VCaP (cell line): ENCODE results near the gene SLMAP.

Experiments used
- H3K27ac ChIP-seq: fragments of 450-650 bp; 2 replicates; pipeline ENCODE4 v1.5.1; 2017
- CTCF ChIP-seq: fragments of 450-650 bp; conservative IDR thresholded peaks from 2 replicates; pipeline ENCODE4 v1.5.1; 2017; ENCODE audit warnings: mild to moderate bottlenecking, moderate library complexity

The SLMAP gene

GRCh38 chr3:57718118-57718517 lies 38.0 kb upstream of the SLMAP start:
- TF ChIP-seq CTCF: no peak

DNA sequence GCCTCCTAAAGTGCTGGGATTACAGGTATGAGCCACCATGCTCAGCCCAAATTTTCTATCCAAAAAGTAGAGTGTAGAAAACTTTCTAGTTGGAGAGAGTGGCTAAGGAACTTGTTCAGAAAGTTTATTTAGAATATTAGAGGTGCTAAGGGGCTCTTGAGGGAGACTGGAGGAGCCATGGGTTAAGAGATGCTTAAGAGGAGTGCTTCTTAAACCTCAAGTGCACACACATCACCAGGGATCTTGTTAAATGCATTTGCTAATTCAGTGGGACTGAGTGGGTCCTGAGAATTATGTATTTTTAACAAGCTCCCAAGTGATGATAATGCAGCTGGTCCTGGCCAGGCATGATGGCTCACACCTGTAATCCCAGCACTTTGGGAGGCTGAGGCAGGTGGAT lies 29.7 kb upstream of the SLMAP start:
- no peak overlapping the region for H3K27ac ChIP-seq
- TF ChIP-seq CTCF: no peak

More at GRCh38 chr3:57718118-57718517, 38.0 kb upstream of the SLMAP start:
- H3K27ac ChIP-seq: no peak overlapping the region

- no peak for TF ChIP-seq CTCF
- no peak overlapping the region for H3K27ac ChIP-seq
Measured at GRCh38 chr3:57727106-57727505, 29.0 kb upstream of the SLMAP start.

DNA sequence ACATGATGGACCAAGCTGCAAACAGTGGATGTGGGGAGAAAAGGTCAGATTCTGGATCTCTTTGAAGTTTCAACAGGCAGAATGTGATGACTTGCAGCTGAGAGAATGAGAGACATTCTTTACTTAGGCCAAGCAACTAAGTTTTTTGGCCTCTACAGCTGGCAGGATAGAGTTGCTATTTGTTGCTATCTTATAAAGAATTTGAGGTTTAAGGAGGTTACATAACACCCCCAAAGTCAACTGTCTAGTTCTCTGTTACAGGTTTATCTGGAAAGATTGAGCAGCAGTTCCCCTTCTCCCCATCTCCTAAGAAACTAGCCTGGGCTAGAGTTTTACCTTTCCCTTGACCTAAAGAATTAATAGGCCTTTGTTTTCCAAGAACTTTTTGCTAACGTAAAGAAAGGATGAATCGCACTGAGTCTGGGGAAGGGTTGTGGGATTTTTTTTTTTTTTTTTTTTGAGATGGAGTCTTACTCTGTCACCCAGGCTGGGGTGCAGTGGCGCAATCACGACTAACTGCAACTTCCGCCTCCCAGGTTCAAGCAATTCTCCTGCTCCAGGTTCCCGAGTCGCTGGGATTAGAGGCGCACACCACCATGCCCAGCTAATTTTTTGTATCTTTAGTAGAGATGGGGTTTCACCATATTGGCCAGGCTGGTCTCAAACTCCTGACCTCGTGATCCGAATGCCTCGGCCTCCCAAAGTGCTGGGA lies 26.6 kb upstream of the SLMAP start:
- H3K27ac ChIP-seq: no peak overlapping the region
- no peak for TF ChIP-seq CTCF

GRCh38 chr3:57730682-57731081 lies 25.4 kb upstream of the SLMAP start:
- no peak for TF ChIP-seq CTCF

GRCh38 chr3:57731311-57731710 lies 24.8 kb upstream of the SLMAP start:
- no peak overlapping the region for H3K27ac ChIP-seq
- no peak for TF ChIP-seq CTCF

More at GRCh38 chr3:57730682-57731081, 25.4 kb upstream of the SLMAP start:
- H3K27ac ChIP-seq: no peak overlapping the region

DNA sequence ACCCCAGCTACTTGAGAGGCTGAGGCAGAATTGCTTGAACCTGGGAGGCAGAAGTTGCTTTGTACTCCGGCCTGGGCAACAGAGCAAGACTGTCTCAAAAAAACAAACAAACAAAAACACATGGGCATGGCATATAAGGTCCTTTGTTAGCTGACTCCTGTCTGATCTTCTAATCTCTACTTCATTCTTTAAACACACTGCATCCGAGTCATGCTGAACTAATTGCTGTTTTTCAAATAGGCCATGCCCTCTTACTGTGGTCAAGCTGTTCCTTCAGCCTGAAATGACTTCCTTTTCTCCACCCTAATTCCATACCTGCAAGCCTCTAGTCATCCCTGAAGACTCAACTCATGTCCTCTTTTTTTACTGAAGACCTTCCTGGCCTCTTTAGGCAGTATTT lies 22.3 kb upstream of the SLMAP start:
- no peak for TF ChIP-seq CTCF

More for the DNA sequence above, 22.3 kb upstream of the SLMAP start:
- H3K27ac ChIP-seq: no peak overlapping the region
